Liver (tissue), 9 donors: ENCODE measurements around the gene IL26. TPM values are rescaled to one million over a fixed set of nuclear protein-coding genes. Genes with fewer than 3 reads are reported as not detected.

Experiments
- DNase-seq: peaks from one replicate; pipeline ENCODE4 v3.0.0-alpha.2; 2017; ENCODE audit warnings: low spot score
- H3K27ac ChIP-seq, 2 donors: one replicate each; pipeline ENCODE4 v1.7.0; 2013; ENCODE audit warnings: inconsistent platforms in 2 of 2, low read length in 2 of 2, control low read depth in 1 of 2, low read depth in 1 of 2, mild to moderate bottlenecking in 1 of 2
- H3K27me3 ChIP-seq, 4 donors: one replicate each; pipeline versions ENCODE4 v1.6.1 to v1.7.0; 2013; ENCODE audit warnings: low read length in 3 of 4, inconsistent platforms in 1 of 4, mild to moderate bottlenecking in 1 of 4, moderate library complexity in 1 of 4; ENCODE audit not compliant: control insufficient read depth in 4 of 4, insufficient read depth in 4 of 4
- H3K36me3 ChIP-seq, 4 donors: one replicate each; pipeline versions ENCODE4 v1.6.1 to v1.7.0; 2013; ENCODE audit warnings: low read length in 3 of 4, mild to moderate bottlenecking in 3 of 4, low read depth in 1 of 4, moderate library complexity in 1 of 4; ENCODE audit not compliant: control insufficient read depth in 4 of 4, insufficient read depth in 3 of 4
- H3K4me1 ChIP-seq, 4 donors: one replicate each; pipeline versions ENCODE4 v1.6.1 to v1.7.0; 2013; ENCODE audit warnings: low read length in 3 of 4, mild to moderate bottlenecking in 3 of 4, moderate library complexity in 1 of 4; ENCODE audit not compliant: control insufficient read depth in 4 of 4, insufficient read depth in 4 of 4
- H3K4me3 ChIP-seq, 3 donors: one replicate each; pipeline versions ENCODE4 v1.6.1 to v1.7.0; 2013; ENCODE audit warnings: low read length in 3 of 3, control low read depth in 1 of 3, low read depth in 1 of 3, mild to moderate bottlenecking in 1 of 3
- H3K9ac ChIP-seq, 2 donors: one replicate each; pipeline ENCODE4 v1.7.0; 2013; ENCODE audit warnings: low read length in 2 of 2, mild to moderate bottlenecking in 2 of 2, moderate library complexity in 2 of 2, control low read depth in 1 of 2, low read depth in 1 of 2
- H3K9me3 ChIP-seq, 4 donors: one replicate each; pipeline versions ENCODE4 v1.6.1 to v1.7.0; 2013; ENCODE audit warnings: low read length in 3 of 4; ENCODE audit not compliant: control insufficient read depth in 4 of 4
- FOXA1 ChIP-seq: IDR thresholded peaks from 2 replicates; pipeline ENCODE4 v1.6.1; 2016; ENCODE audit warnings: antibody characterized with exemption
- HNF4A ChIP-seq, 2 donors: conservative IDR thresholded peaks; 2 replicates each; pipeline ENCODE4 v1.6.1; 2016; ENCODE audit warnings: antibody characterized with exemption in 2 of 2, mild to moderate bottlenecking in 2 of 2
- JUND ChIP-seq, 2 donors: IDR thresholded peaks; 2 replicates each; pipeline ENCODE4 v1.6.1; 2016; ENCODE audit warnings: antibody characterized with exemption in 2 of 2
- RAD21 ChIP-seq, 2 donors: IDR thresholded peaks; 2 replicates each; pipeline ENCODE4 v1.6.1; 2016; ENCODE audit warnings: antibody characterized with exemption in 2 of 2, mild to moderate bottlenecking in 2 of 2
- RXRA ChIP-seq, 2 donors: IDR thresholded peaks; 2 replicates each; pipeline ENCODE4 v1.6.1; 2017 to 2018; ENCODE audit warnings: antibody characterized with exemption in 2 of 2, mild to moderate bottlenecking in 1 of 2
- SP1 ChIP-seq: IDR thresholded peaks from 2 replicates; pipeline ENCODE4 v1.6.1; 2018; ENCODE audit warnings: antibody characterized with exemption, mild to moderate bottlenecking
- TAF1 ChIP-seq: conservative IDR thresholded peaks from 2 replicates; pipeline ENCODE4 v1.6.1; 2016; ENCODE audit warnings: antibody characterized with exemption, mild to moderate bottlenecking
- YY1 ChIP-seq: IDR thresholded peaks from 2 replicates; pipeline ENCODE4 v1.6.1; 2016; ENCODE audit warnings: antibody characterized with exemption, mild to moderate bottlenecking
- WGBS: extraction: QIAGEN DNeasy Blood & Tissue Kit; methylation state at CpG from one replicate; pipeline ENCODE4 v1.1.7; 2013; 5-methylcytosine and 5-hydroxymethylcytosine counted together
- polyA plus RNA-seq, 2 donors: library from polyadenylated mRNA; stranded (reverse) in 1 of 2; unstranded in 1 of 2; fragments of 200-250 nt in 1 of 2; fragments of >200 nt in 1 of 2; fragmentation: Nextera tagmentation in 1 of 2; extraction: Ambion mirVana in 1 of 2; gene quantifications; one replicate each; pipeline versions ENCODE4 v1.2.1 to v1.2.3, GENCODE V29; 2013 to 2015
- total RNA-seq, 2 donors: library from RNA; depleted of rRNA; stranded (reverse); fragments of >200 nt; gene quantifications; one replicate each; pipeline ENCODE4 v1.2.3, GENCODE V29; 2014
- TF ChIP-seq, protein P1 (sequence below): IDR thresholded peaks from 2 replicates; pipeline ENCODE4 v1.6.1; 2016; ENCODE audit warnings: antibody characterized with exemption, mild to moderate bottlenecking
- TF ChIP-seq, protein P2 (sequence below): fragments of 150-350 bp; IDR thresholded peaks from 2 replicates; pipeline ENCODE4 v1.5.1; 2017; ENCODE audit warnings: improper control_type of control experiment, low read depth, low read length; ENCODE audit not compliant: missing input control
- donor health status: healthy.
- donor health status: healthy.
- donor health status: healthy.
- donor health status: healthy.
- donor health status: healthy.

The IL26 gene
- total and polyA plus RNA-seq, 4 donors, result not detected

DNA sequence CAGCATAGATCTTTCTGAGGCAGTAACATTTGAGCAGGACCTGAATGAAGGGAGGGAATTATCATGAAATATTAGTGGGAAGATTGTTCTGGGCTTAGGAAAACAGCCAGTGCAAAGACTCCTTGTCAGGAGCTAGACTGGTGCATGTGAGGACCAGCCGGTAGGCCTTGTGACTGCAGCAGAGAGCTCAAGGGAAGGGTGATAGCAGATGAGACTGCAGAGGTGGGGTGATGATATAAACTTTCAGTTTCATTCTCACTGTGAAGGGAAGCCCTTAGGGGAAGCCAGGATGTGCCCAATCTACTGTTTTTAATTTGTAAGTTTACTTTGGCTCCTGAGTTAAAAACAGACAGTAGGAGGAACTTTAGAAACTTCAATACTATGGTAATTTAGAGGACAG, 15.4 kb upstream of the IL26 start:
- no peak overlapping the region for H3K9ac ChIP-seq
- DNase-seq, result no peak
- no peak for TF ChIP-seq FOXA1
- TF ChIP-seq SP1, result no peak
- peaks cover 0 to 16% (median 2%) of the 10 kb centered on the region in 4 donors for H3K4me1 ChIP-seq
- no peaks in the 10 kb centered on the region for H3K9me3 ChIP-seq
- H3K27me3 ChIP-seq, result no peaks in the 10 kb centered on the region
- 20% methylated on average over 1 of the region's 1 CpG for WGBS
- peak overlapping the region in 1 of 2 donors; percentile 31 for H3K27ac ChIP-seq
- H3K4me3 ChIP-seq, result peak overlapping the region in 1 of 3 donors; percentile 11
- H3K36me3 ChIP-seq, result no peaks in the 10 kb centered on the region

DNA sequence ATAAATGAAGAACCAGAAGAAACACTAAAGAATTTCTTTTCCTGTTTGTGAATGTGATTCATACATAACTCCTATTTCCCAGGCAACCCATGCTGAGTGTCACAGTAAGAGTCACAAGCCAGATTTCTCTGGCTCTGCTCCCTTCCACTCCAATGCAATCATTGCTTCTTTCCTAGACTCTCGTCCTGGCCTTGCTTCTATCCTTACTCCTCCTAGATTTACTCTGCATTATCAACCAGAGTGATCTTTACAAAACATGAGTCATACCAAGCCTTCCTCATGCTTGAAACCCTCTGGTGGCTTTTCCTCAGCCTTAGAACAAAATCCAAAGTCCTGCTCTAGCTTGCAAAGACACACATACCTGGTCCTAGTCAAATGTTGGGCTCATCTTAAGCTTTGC, 14.5 kb upstream of the IL26 start:
- no peak for DNase-seq
- H3K27me3 ChIP-seq, result no peaks in the 10 kb centered on the region
- peaks cover 0 to 16% (median 2%) of the 10 kb centered on the region in 4 donors for H3K4me1 ChIP-seq
- H3K4me3 ChIP-seq, result no peak overlapping the region
- WGBS, result 80% methylated on average over 1 of the region's 1 CpG
- TF ChIP-seq JUND (IDR thresholded peaks at IDR 0.05), result no peak
- no peaks in the 10 kb centered on the region for H3K9me3 ChIP-seq
- no peak overlapping the region for H3K9ac ChIP-seq
- no peak overlapping the region for H3K27ac ChIP-seq
- H3K36me3 ChIP-seq, result no peaks in the 10 kb centered on the region

DNA sequence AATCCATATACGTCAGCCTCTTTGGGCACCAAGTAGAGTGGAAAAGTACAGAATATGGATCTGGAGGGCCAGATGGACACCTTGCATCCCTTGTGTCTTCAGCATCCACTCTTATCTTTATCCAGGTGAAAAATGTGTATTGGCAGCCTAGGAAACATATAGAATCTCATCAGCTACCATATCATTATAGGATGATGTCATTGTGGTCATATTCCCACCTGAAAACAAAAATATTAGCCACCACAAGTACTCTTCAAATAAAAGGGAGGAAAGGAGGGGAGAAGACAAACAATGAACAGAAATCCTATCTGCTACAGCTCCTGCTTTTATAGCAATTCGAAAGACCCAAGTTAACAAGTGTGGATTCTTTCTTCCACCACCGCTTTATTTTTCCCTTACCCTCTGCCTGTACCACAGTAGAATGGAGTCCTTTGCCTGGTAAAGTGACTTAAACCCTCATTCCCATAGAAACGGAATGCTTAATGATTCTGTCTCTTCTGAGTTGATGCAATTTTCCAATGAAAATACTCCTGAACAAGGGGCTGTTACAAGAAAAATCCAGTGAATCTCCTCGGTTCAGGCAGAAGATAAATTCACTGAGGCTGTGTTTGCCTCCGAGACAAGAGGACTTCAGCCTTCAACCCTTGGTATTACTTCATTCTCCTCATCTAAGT, 13.8 kb upstream of the IL26 start:
- Histone ChIP-seq H3K9me3 (no peaks in the 10 kb centered on the region), H3K27me3 (no peaks in the 10 kb centered on the region), H3K4me3 (no peak overlapping the region), H3K36me3 (no peaks in the 10 kb centered on the region), H3K27ac (no peak overlapping the region), H3K4me1 (peaks cover 0 to 16% (median 2%) of the 10 kb centered on the region in 4 donors), H3K9ac (no peak overlapping the region)
- DNase-seq, result no peak
- WGBS, result 95% methylated on average over 6 of the region's 6 CpGs
- no peak for TF ChIP-seq RAD21 (IDR thresholded peaks at IDR 0.05)
- TF ChIP-seq, protein P1, sequence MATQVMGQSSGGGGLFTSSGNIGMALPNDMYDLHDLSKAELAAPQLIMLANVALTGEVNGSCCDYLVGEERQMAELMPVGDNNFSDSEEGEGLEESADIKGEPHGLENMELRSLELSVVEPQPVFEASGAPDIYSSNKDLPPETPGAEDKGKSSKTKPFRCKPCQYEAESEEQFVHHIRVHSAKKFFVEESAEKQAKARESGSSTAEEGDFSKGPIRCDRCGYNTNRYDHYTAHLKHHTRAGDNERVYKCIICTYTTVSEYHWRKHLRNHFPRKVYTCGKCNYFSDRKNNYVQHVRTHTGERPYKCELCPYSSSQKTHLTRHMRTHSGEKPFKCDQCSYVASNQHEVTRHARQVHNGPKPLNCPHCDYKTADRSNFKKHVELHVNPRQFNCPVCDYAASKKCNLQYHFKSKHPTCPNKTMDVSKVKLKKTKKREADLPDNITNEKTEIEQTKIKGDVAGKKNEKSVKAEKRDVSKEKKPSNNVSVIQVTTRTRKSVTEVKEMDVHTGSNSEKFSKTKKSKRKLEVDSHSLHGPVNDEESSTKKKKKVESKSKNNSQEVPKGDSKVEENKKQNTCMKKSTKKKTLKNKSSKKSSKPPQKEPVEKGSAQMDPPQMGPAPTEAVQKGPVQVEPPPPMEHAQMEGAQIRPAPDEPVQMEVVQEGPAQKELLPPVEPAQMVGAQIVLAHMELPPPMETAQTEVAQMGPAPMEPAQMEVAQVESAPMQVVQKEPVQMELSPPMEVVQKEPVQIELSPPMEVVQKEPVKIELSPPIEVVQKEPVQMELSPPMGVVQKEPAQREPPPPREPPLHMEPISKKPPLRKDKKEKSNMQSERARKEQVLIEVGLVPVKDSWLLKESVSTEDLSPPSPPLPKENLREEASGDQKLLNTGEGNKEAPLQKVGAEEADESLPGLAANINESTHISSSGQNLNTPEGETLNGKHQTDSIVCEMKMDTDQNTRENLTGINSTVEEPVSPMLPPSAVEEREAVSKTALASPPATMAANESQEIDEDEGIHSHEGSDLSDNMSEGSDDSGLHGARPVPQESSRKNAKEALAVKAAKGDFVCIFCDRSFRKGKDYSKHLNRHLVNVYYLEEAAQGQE, result no peak
- TF ChIP-seq RXRA (IDR thresholded peaks at IDR 0.05), result no peak
- TF ChIP-seq, protein P2, sequence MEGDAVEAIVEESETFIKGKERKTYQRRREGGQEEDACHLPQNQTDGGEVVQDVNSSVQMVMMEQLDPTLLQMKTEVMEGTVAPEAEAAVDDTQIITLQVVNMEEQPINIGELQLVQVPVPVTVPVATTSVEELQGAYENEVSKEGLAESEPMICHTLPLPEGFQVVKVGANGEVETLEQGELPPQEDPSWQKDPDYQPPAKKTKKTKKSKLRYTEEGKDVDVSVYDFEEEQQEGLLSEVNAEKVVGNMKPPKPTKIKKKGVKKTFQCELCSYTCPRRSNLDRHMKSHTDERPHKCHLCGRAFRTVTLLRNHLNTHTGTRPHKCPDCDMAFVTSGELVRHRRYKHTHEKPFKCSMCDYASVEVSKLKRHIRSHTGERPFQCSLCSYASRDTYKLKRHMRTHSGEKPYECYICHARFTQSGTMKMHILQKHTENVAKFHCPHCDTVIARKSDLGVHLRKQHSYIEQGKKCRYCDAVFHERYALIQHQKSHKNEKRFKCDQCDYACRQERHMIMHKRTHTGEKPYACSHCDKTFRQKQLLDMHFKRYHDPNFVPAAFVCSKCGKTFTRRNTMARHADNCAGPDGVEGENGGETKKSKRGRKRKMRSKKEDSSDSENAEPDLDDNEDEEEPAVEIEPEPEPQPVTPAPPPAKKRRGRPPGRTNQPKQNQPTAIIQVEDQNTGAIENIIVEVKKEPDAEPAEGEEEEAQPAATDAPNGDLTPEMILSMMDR, result no peak
- TF ChIP-seq SP1, result no peak
- no peak for TF ChIP-seq YY1
- TF ChIP-seq HNF4A (conservative IDR thresholded peaks at IDR 0.05), result no peak
- no peak for TF ChIP-seq TAF1
- TF ChIP-seq FOXA1, result no peak
